CD4-positive, CD25-positive, alpha-beta regulatory T cell (primary cell): ENCODE results near the gene AMN. TPM values are rescaled to one million over a fixed set of nuclear protein-coding genes. Genes with fewer than 3 reads are reported as not detected.

Experiments used
- ATAC-seq, 2 donors: fragments of 150-1000 bp; cut with Tn5 transposase; one replicate each; pipeline ENCODE4 v1.10.0; 2021; ENCODE audit warnings: low read depth in 2 of 2, moderate number of reproducible peaks in 2 of 2, moderate library complexity in 1 of 2
- DNase-seq, 3 donors: peaks; one replicate each; pipeline versions ENCODE4 v3.0.0 to v3.0.0-alpha.2; 2012 to 2022; ENCODE audit warnings: mixed read lengths in 1 of 3
- H3K27ac ChIP-seq: one replicate; pipeline ENCODE4 v1.7.0; 2013; ENCODE audit warnings: mild to moderate bottlenecking, low read length; ENCODE audit not compliant: insufficient read depth, poor library complexity, severe bottlenecking
- H3K27me3 ChIP-seq: one replicate; pipeline ENCODE4 v1.7.0; 2013; ENCODE audit warnings: low read length; ENCODE audit not compliant: control insufficient read depth, insufficient read depth
- H3K36me3 ChIP-seq: one replicate; pipeline ENCODE4 v1.7.0; 2013; ENCODE audit warnings: mild to moderate bottlenecking, low read length, moderate library complexity; ENCODE audit not compliant: control insufficient read depth, insufficient read depth
- H3K4me1 ChIP-seq: 2 replicates; pipeline ENCODE4 v1.7.0; 2013; ENCODE audit warnings: mild to moderate bottlenecking, low read length; ENCODE audit not compliant: insufficient read depth, control insufficient read depth, poor library complexity, severe bottlenecking
- H3K4me3 ChIP-seq: one replicate; pipeline ENCODE4 v1.7.0; 2013; ENCODE audit warnings: low read depth, mild to moderate bottlenecking, low read length, moderate library complexity
- H3K9me3 ChIP-seq, 2 experiments: 1 replicate in 1 of 2; 2 replicates in 1 of 2; pipeline ENCODE4 v1.7.0; 2013; ENCODE audit warnings: low read length in 2 of 2, mild to moderate bottlenecking in 1 of 2, moderate library complexity in 1 of 2; ENCODE audit not compliant: control insufficient read depth in 2 of 2
- H3K27ac Mint-ChIP-seq, 3 donors: one replicate each; pipeline ENCODE4 v1.8.0; 2020 to 2022; ENCODE audit warnings: mild to moderate bottlenecking in 3 of 3, mixed read lengths in 3 of 3, moderate library complexity in 2 of 3
- H3K27me3 Mint-ChIP-seq: one replicate; pipeline ENCODE4 v1.8.0; 2022; ENCODE audit warnings: mild to moderate bottlenecking, mixed read lengths
- H3K36me3 Mint-ChIP-seq: one replicate; pipeline ENCODE4 v1.8.0; 2020; ENCODE audit warnings: mixed read lengths
- H3K4me1 Mint-ChIP-seq, 4 donors: one replicate each; pipeline ENCODE4 v1.8.0; 2020 to 2022; ENCODE audit warnings: mixed read lengths in 4 of 4, mild to moderate bottlenecking in 1 of 4
- H3K4me3 Mint-ChIP-seq, 4 donors: one replicate each; pipeline ENCODE4 v1.8.0; 2020 to 2022; ENCODE audit warnings: mild to moderate bottlenecking in 4 of 4, mixed read lengths in 4 of 4, moderate library complexity in 3 of 4
- H3K9me3 Mint-ChIP-seq, 7 donors: one replicate each; pipeline ENCODE4 v1.8.0; 2020 to 2022; ENCODE audit warnings: mixed read lengths in 7 of 7, mild to moderate bottlenecking in 3 of 7, moderate library complexity in 2 of 7
- polyA plus RNA-seq, 4 donors: library from polyadenylated mRNA; unstranded; fragments of 300-500 nt; fragmentation: Illumina TruSeq; gene quantifications; one replicate each; pipeline ENCODE4 v1.2.3, GENCODE V29; 2021
- total RNA-seq: library from RNA; stranded (reverse); gene quantifications from one replicate; pipeline ENCODE4 v1.2.3, GENCODE V29; 2022

The AMN gene
- total and polyA plus RNA-seq, 5 donors from 2014 or later = 0.24 to 2.2 (median 0.66) TPM; not detected in 1

GRCh38 chr14:102899516-102899900 lies 23.0 kb upstream of the AMN start:
- Histone ChIP-seq H3K4me1 (no peaks in the 10 kb centered on the region), H3K9me3 (no peaks in the 10 kb centered on the region), H3K27ac (no peak overlapping the region), H3K36me3 (peaks cover 69% of the 10 kb centered on the region), H3K4me3 (no peak overlapping the region), H3K27me3 (no peaks in the 10 kb centered on the region)
- Mint-ChIP-seq H3K27ac (peak overlapping the region in 1 of 3 donors; percentile 51), H3K36me3 (peaks cover 30% of the 10 kb centered on the region), H3K4me1 (peaks cover 0 to 17% (median 8%) of the 10 kb centered on the region in 4 donors), H3K27me3 (no peaks in the 10 kb centered on the region), H3K4me3 (no peak overlapping the region), H3K9me3 (no peaks in the 10 kb centered on the region)
- DNase-seq (no peak), ATAC-seq (no peak)

- Histone ChIP-seq H3K9me3 (no peaks in the 10 kb centered on the region), H3K4me1 (no peaks in the 10 kb centered on the region), H3K27me3 (no peaks in the 10 kb centered on the region), H3K27ac (no peak overlapping the region), H3K4me3 (no peak overlapping the region), H3K36me3 (peaks cover 65% of the 10 kb centered on the region)
- peak; percentile 58 to 73 for ATAC-seq
- Mint-ChIP-seq H3K27ac (peak overlapping the region; percentile 55 to 90 (median 58)), H3K4me3 (peak overlapping the region in 3 of 4 donors; percentile 23 to 52 (median 29)), H3K27me3 (no peaks in the 10 kb centered on the region), H3K4me1 (peaks cover 0 to 17% (median 8%) of the 10 kb centered on the region in 4 donors), H3K9me3 (no peaks in the 10 kb centered on the region), H3K36me3 (peaks cover 32% of the 10 kb centered on the region)
- peak in 2 of 3 donors; percentile 19 to 74 for DNase-seq
Observed at GRCh38 chr14:102900631-102901571, 21.6 kb upstream of the AMN start.

GRCh38 chr14:102901633-102902032 lies 20.8 kb upstream of the AMN start:
- Mint-ChIP-seq H3K36me3 (peaks cover 39% of the 10 kb centered on the region), H3K4me1 (peaks cover 0 to 17% (median 8%) of the 10 kb centered on the region in 4 donors), H3K27ac (peak overlapping the region in 2 of 3 donors; percentile 55 to 90), H3K9me3 (no peaks in the 10 kb centered on the region), H3K4me3 (peak overlapping the region in 1 of 4 donors; percentile 23), H3K27me3 (no peaks in the 10 kb centered on the region)
- no peak overlapping the region for H3K4me3 ChIP-seq
- no peak overlapping the region for H3K27ac ChIP-seq
- H3K9me3 ChIP-seq = no peaks in the 10 kb centered on the region
- peak; percentile 43 to 56 for ATAC-seq
- H3K4me1 ChIP-seq = no peaks in the 10 kb centered on the region
- H3K36me3 ChIP-seq = peaks cover 67% of the 10 kb centered on the region
- H3K27me3 ChIP-seq = no peaks in the 10 kb centered on the region
- no peak for DNase-seq

- no peaks in the 10 kb centered on the region for H3K27me3 ChIP-seq
- H3K9me3 ChIP-seq = no peaks in the 10 kb centered on the region
- H3K36me3 ChIP-seq = peaks cover 68% of the 10 kb centered on the region
- ATAC-seq (no peak), DNase-seq (no peak)
- no peak overlapping the region for H3K4me3 ChIP-seq
- Mint-ChIP-seq H3K27me3 (no peaks in the 10 kb centered on the region), H3K9me3 (no peaks in the 10 kb centered on the region), H3K27ac (peak overlapping the region in 2 of 3 donors; percentile 26 to 55), H3K4me1 (peaks cover 0 to 17% (median 8%) of the 10 kb centered on the region in 4 donors), H3K36me3 (peaks cover 42% of the 10 kb centered on the region), H3K4me3 (no peak overlapping the region)
- no peaks in the 10 kb centered on the region for H3K4me1 ChIP-seq
- H3K27ac ChIP-seq = no peak overlapping the region
Observed at GRCh38 chr14:102902086-102902485, 20.4 kb upstream of the AMN start.

- H3K27me3 ChIP-seq = no peaks in the 10 kb centered on the region
- H3K36me3 ChIP-seq = peaks cover 62% of the 10 kb centered on the region
- H3K4me1 Mint-ChIP-seq = peaks cover 0 to 17% (median 8%) of the 10 kb centered on the region in 4 donors
- no peaks in the 10 kb centered on the region for H3K9me3 ChIP-seq
- no peak overlapping the region for H3K4me3 ChIP-seq
- peak overlapping the region in 1 of 3 donors; percentile 65 for H3K27ac Mint-ChIP-seq
- H3K4me3 Mint-ChIP-seq = no peak overlapping the region
- no peaks in the 10 kb centered on the region for H3K9me3 Mint-ChIP-seq
- no peaks in the 10 kb centered on the region for H3K4me1 ChIP-seq
- H3K27ac ChIP-seq = no peak overlapping the region
- peaks cover 41% of the 10 kb centered on the region for H3K36me3 Mint-ChIP-seq
- H3K27me3 Mint-ChIP-seq = no peaks in the 10 kb centered on the region
- no peak for DNase-seq
- no peak for ATAC-seq
Observed at GRCh38 chr14:102902523-102903247, 19.8 kb upstream of the AMN start.

- no peaks in the 10 kb centered on the region for H3K9me3 Mint-ChIP-seq
- H3K27me3 Mint-ChIP-seq = no peaks in the 10 kb centered on the region
- Histone ChIP-seq H3K27ac (no peak overlapping the region), H3K4me3 (no peak overlapping the region), H3K36me3 (peaks cover 55% of the 10 kb centered on the region), H3K9me3 (no peaks in the 10 kb centered on the region), H3K4me1 (no peaks in the 10 kb centered on the region), H3K27me3 (no peaks in the 10 kb centered on the region)
- DNase-seq = no peak
- H3K27ac Mint-ChIP-seq = peak overlapping the region in 1 of 3 donors; percentile 65
- no peak for ATAC-seq
- H3K4me1 Mint-ChIP-seq = peaks cover 0 to 15% (median 7%) of the 10 kb centered on the region in 4 donors
- H3K4me3 Mint-ChIP-seq = no peak overlapping the region
- peaks cover 39% of the 10 kb centered on the region for H3K36me3 Mint-ChIP-seq
Observed at GRCh38 chr14:102903248-102903888, 19.1 kb upstream of the AMN start.

GRCh38 chr14:102903889-102904512 lies 18.5 kb upstream of the AMN start:
- Mint-ChIP-seq H3K27ac (no peak overlapping the region), H3K4me3 (no peak overlapping the region), H3K27me3 (no peaks in the 10 kb centered on the region), H3K9me3 (no peaks in the 10 kb centered on the region), H3K36me3 (peaks cover 34% of the 10 kb centered on the region), H3K4me1 (peaks cover 0 to 15% (median 5%) of the 10 kb centered on the region in 4 donors)
- no peak for DNase-seq
- no peaks in the 10 kb centered on the region for H3K4me1 ChIP-seq
- H3K36me3 ChIP-seq = peaks cover 50% of the 10 kb centered on the region
- no peak for ATAC-seq
- no peak overlapping the region for H3K27ac ChIP-seq
- H3K27me3 ChIP-seq = no peaks in the 10 kb centered on the region
- H3K4me3 ChIP-seq = no peak overlapping the region
- H3K9me3 ChIP-seq = no peaks in the 10 kb centered on the region
